GM23248 (cell line): ENCODE results near the gene SUPT3H.

Source experiments
- EZH2 ChIP-seq: fragments of 200-600 bp; sonication (generic); IDR thresholded peaks from 2 replicates; pipeline ENCODE4 v1.6.1; 2018; ENCODE audit warnings: antibody characterized with exemption, mild to moderate bottlenecking; ENCODE audit not compliant: insufficient read depth, poor library complexity, severe bottlenecking
- EZH2phosphoT487 ChIP-seq: fragments of 200-600 bp; sonication (generic); IDR thresholded peaks from 2 replicates; pipeline ENCODE4 v1.6.1; 2018; ENCODE audit warnings: antibody characterized with exemption, moderate library complexity, mild to moderate bottlenecking, low read depth; ENCODE audit not compliant: insufficient read depth

GRCh38 chr6:44925100-44925739, 452.5 kb downstream of the SUPT3H start:
- no peak for TF ChIP-seq EZH2phosphoT487
- TF ChIP-seq EZH2: no peak
